HFFc6 (cell line): Measurements from ENCODE around the gene HSPD1. TPM values are rescaled to one million over a fixed set of nuclear protein-coding genes. Genes with fewer than 3 reads are reported as not detected.
A peak's percentile ranks its signal among the peaks of the same experiment; 100 is the strongest.

Experiments used
- DNase-seq: peaks from one replicate; pipeline ENCODE4 v3.0.0-alpha.2; 2018
- H3K27ac Mint-ChIP-seq: 2 replicates; pipeline ENCODE4 v1.8.0; 2020; ENCODE audit warnings: mild to moderate bottlenecking, mixed read lengths
- H3K27me3 Mint-ChIP-seq: 2 replicates; pipeline ENCODE4 v1.8.0; 2021; ENCODE audit warnings: mild to moderate bottlenecking, moderate library complexity, mixed read lengths; ENCODE audit not compliant: insufficient read depth
- H3K36me3 Mint-ChIP-seq: 2 replicates; pipeline ENCODE4 v1.8.0; 2021; ENCODE audit warnings: low read depth, mixed read lengths
- H3K4me1 Mint-ChIP-seq: 2 replicates; pipeline ENCODE4 v1.8.0; 2020; ENCODE audit warnings: low read depth, mixed read lengths
- H3K4me3 Mint-ChIP-seq: 2 replicates; pipeline ENCODE4 v1.8.0; 2020; ENCODE audit warnings: mild to moderate bottlenecking, moderate library complexity, mixed read lengths
- H3K9me3 Mint-ChIP-seq: 2 replicates; pipeline ENCODE4 v1.8.0; 2020; ENCODE audit warnings: mild to moderate bottlenecking, mixed read lengths
- long read RNA-seq: library from polyadenylated mRNA; unstranded; transcript quantifications from one replicate; pipeline ENCODE4 v2.0.0, GENCODE V29; 2019
- total RNA-seq, 6 experiments: library from RNA; stranded (reverse); fragmentation: NEBNext Ultra II Directional; extraction: Animal tissue kit (Norgen Biotek cat#: 25700); gene quantifications; 2 replicates in 1 of 6; 3 replicates in 5 of 6; pipeline ENCODE4 v1.2.3, GENCODE V29; 2021
- TF ChIP-seq, protein P1 (sequence below): fragments of 200-600 bp; sonication (generic); IDR thresholded peaks from 2 replicates; pipeline ENCODE4 v1.5.0; 2021; ENCODE audit warnings: antibody characterized with exemption, mild to moderate bottlenecking

HSPD1 gene
- 100 to 1,000 TPM; 267 to 399 (median 280) TPM for total RNA-seq
- long read RNA-seq, transcript HSPD1-202 (12 exons, 2,455 nt), result major isoform, 238 of 625 reads
- long read RNA-seq, transcript HSPD1-210 (3 exons, 714 nt), result minor isoform, 8 of 625 reads
- long read RNA-seq, partial matches to known transcripts, result 354 of 625 reads
- long read RNA-seq, other reads (novel, unspliced or antisense), result 22 of 625 reads

DNA sequence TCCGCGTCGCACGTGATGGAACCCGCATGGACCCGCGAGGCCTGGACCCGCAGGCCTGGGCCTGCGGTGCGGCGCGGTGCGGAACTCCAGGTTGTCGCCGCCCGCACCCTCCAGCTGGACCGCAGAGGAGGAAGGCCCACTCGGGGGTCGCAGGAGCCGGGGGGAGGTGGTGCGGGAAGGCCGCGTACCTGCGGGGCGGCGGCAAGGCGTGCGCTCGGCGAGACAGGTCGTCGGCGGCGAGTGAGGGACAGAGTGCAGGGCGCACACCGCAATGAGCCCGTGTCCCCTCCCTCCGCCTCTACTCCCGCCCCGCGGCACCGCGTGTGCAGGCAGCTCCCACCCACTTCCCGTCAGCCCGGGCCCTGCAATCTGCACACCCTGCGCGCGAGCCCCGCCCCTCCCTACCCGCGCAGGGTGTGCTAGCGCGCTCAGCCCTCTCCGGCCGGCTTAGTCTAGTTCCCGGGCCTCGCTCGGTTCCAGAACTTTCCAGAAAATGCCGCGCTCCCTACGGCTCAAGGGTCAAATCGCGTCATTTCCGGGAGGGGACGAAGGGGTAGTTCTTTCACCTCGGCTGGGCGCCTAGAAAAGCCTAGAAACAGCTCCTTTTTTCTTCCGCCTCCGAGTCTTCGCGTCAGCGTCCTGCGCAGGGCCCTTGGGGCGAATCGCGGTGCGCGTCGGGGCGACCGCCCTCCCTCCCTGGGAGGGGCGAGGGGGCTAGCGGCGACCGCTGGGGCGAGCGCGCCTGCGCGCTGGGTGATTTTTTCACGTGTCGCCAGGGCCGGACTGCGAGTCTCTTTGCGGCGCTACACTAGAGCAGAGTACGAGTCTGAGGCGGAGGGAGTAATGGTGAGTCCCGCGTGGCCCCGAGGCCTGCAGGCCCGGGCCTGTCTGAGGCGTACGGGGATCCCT, at the start of gene HSPD1, which contains the start of gene HSPE1:
HSPD1 (minus strand) TSS at position 247 of the 909 bp plus-strand sequence. CDS start 992 bp downstream, outside the sequence.
HSPE1 (plus strand) TSS at position 786 of the 909 bp plus-strand sequence; CDS start at position 844, 58 bp downstream.
- Mint-ChIP-seq H3K27me3 (peaks cover 5% of the 10 kb centered on the region; the same call in 1 of the 2 replicates), H3K4me3 (peak within 1 kb of the TSS; percentile 95), H3K4me1 (peaks cover 49% of the 10 kb centered on the region), H3K36me3 (peaks cover 57% of the 10 kb centered on the region), H3K9me3 (no peaks in the 10 kb centered on the region), H3K27ac (peak within 1 kb of the TSS; percentile 93)
- TF ChIP-seq, protein P1, sequence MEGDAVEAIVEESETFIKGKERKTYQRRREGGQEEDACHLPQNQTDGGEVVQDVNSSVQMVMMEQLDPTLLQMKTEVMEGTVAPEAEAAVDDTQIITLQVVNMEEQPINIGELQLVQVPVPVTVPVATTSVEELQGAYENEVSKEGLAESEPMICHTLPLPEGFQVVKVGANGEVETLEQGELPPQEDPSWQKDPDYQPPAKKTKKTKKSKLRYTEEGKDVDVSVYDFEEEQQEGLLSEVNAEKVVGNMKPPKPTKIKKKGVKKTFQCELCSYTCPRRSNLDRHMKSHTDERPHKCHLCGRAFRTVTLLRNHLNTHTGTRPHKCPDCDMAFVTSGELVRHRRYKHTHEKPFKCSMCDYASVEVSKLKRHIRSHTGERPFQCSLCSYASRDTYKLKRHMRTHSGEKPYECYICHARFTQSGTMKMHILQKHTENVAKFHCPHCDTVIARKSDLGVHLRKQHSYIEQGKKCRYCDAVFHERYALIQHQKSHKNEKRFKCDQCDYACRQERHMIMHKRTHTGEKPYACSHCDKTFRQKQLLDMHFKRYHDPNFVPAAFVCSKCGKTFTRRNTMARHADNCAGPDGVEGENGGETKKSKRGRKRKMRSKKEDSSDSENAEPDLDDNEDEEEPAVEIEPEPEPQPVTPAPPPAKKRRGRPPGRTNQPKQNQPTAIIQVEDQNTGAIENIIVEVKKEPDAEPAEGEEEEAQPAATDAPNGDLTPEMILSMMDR, result no peak
- peak; percentile 99 for DNase-seq

DNA sequence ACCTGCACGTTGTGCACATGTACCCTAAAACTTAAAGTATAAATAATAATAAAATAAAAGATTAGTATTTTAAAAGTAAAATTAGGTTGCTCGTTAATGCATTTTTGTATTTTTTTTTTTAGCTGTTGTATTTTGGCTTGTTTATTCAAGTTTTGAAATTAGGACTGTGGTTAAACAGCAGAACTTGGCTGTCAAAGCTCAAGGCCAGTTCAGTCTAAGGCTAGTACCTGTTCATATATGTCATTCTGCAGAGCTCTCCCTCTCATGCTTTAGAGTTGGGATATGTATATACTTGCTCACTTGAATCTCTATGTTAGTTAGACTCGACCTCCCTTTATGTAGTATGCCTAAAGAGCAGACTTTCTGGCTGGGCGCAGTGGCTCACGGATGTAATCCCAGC, 48.9 kb upstream of the HSPD1 start:
- no peak for DNase-seq
- Mint-ChIP-seq H3K4me3 (no peak overlapping the region), H3K36me3 (peaks cover 27% of the 10 kb centered on the region), H3K4me1 (peaks cover 5% of the 10 kb centered on the region; the same call in 1 of the 2 replicates), H3K27ac (no peak overlapping the region), H3K9me3 (no peaks in the 10 kb centered on the region), H3K27me3 (no peaks in the 10 kb centered on the region; the same call in 1 of the 2 replicates)
- TF ChIP-seq, protein P1, result no peak

DNA sequence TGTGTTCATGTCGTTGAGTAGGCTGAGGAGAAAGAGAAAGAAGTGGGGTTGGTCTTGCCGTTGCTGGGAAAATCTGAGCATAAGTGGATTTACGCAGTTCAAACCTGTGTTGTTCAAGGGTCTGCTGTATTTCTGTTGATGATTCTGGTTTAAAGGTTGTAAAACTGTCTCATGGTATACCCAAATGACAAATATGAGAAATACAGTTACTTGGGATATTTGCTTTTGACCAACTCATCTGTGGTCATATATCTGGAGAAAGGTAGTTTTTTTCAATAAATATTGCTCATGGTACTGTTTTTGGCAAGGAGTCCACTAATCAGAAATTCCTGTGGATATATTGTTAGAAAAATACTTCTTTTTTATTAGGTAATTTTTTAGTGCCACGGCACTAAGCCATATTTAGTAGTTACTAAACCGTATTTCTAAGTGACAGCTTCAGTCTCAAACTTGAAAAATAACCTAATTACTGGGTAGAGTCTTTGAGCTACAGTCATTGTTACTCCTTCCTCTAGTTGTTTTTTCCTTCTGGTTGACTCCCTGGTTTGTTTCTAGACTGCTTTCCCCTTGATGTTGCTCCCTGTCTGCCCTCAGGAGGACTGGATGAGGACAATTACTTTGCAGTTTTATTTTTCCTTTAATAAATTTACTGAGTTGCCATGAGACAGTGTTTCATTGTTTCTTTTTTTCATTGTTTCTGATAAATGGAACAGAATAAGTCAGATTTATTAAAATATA, 47.7 kb upstream of the HSPD1 start:
- no peaks in the 10 kb centered on the region; the same call in 1 of the 2 replicates for H3K27me3 Mint-ChIP-seq
- H3K27ac Mint-ChIP-seq, result no peak overlapping the region

DNA sequence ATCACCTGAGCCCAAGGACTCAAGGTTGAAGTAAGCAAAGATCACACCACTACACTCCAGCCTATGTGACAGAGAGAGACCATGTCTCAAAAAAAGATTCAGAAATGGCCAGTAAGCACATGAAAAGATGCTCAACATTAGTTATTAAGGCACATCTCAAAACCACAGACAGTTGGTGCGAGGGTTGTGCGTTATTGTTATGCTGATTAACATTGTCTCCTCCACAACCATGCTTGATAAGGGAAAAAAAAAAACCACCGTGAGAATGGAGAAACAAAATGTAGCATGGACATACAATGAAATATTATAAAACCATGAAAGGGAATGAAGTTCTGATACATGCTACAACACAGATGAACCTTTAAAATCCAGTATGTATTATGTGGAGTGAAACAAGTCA, 43.6 kb upstream of the HSPD1 start:
- peaks cover 38% of the 10 kb centered on the region for H3K36me3 Mint-ChIP-seq
- H3K4me1 Mint-ChIP-seq, result peaks cover 14% of the 10 kb centered on the region; the same call in 1 of the 2 replicates
- H3K27ac Mint-ChIP-seq, result no peak overlapping the region
- TF ChIP-seq, protein P1, result no peak
- H3K27me3 Mint-ChIP-seq, result no peaks in the 10 kb centered on the region
- DNase-seq, result no peak
- H3K4me3 Mint-ChIP-seq, result no peak overlapping the region
- H3K9me3 Mint-ChIP-seq, result no peaks in the 10 kb centered on the region

More for the DNA sequence above, 47.7 kb upstream of the HSPD1 start:
- no peak for DNase-seq
- TF ChIP-seq, protein P1, result no peak
- peaks cover 22% of the 10 kb centered on the region for H3K36me3 Mint-ChIP-seq
- H3K4me3 Mint-ChIP-seq, result no peak overlapping the region
- H3K9me3 Mint-ChIP-seq, result no peaks in the 10 kb centered on the region
- peaks cover 5% of the 10 kb centered on the region; the same call in 1 of the 2 replicates for H3K4me1 Mint-ChIP-seq

DNA sequence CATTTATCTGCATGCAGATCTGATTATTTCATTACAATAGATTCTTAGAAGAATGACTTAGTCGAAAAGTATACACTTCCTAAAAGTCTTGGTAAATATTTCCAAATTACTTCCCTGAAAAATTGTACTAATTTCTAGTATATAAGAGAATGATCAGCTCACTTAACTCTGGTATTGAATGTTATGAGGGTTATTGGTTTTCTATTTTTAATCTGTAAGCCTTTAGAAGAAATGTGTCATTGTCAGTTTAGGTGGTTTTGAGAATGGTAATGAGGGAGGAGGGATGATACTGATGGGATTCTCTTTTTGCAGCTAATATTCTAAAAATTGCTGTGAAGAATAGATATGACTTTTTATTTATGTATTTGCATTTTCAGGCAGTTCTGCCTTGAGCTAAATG, 40.1 kb upstream of the HSPD1 start:
- peaks cover 36% of the 10 kb centered on the region for H3K36me3 Mint-ChIP-seq
- peaks cover 15% of the 10 kb centered on the region; the same call in 1 of the 2 replicates for H3K4me1 Mint-ChIP-seq
- no peaks in the 10 kb centered on the region for H3K27me3 Mint-ChIP-seq
- no peaks in the 10 kb centered on the region for H3K9me3 Mint-ChIP-seq
- TF ChIP-seq, protein P1, result no peak
- DNase-seq, result no peak
- H3K4me3 Mint-ChIP-seq, result no peak overlapping the region
- H3K27ac Mint-ChIP-seq, result no peak overlapping the region; the same call in 1 of the 2 replicates
